Heart left ventricle (tissue), 13 donors: Measurements from ENCODE around the gene IRX6.

Experiments used
- CTCF ChIP-seq, 12 donors: fragments of 200-600 bp; sonication (generic) in 4 of 12; IDR thresholded peaks; one replicate each; pipeline versions ENCODE4 v1.5.0 to v1.8.0; 2018 to 2022; ENCODE audit warnings: antibody characterized with exemption in 12 of 12, mild to moderate bottlenecking in 5 of 12
- POLR2A ChIP-seq, 2 donors: fragments of 450-650 bp; IDR thresholded peaks; one replicate each; pipeline ENCODE4 v1.6.1; 2017; ENCODE audit warnings: antibody characterized with exemption in 2 of 2, mild to moderate bottlenecking in 2 of 2, moderate library complexity in 2 of 2
- donor health status: ischemic (EF 13 %, LVEDD 7.1; RV severe dilation, severe dysfunction).
- donor health status: DM: no; HTN: yes; CAD: no.
- donor health status: DM: no; HTN: no; CAD: no.
- donor health status: ischemic (EF 25% LVEDD 6.9; RV normal size, moderate dysfunction).
- donor health status: ischemic (EF 25% LVEDD 5.7; RV mildly dilated, moderate dysfunction).
- donor health status: ischemic (EF 35%, LVEDD 5.7; RV mildly dilated, moderate dysfunction).
- donor health status: nonischemic (EF 11% LVEDD 7.7; RV severe dilation, severe dysfunction).
- donor health status: DM: yes; HTN: yes; CAD: no.
- donor health status: PGD.
- donor health status: ischemic (EF 29% LVEDD 5.4; RV normal size, mild dysfunction).
- donor health status: nonischemic (EF 23%, LVEDD 6.1; RV moderate dilation, normal function).

- TF ChIP-seq CTCF (IDR thresholded peaks at IDR 0.05) (no peak), POLR2A (IDR thresholded peaks at IDR 0.05) (no peak)
These were observed 49.6 kb upstream of the IRX6 start for GRCh38 chr16:55274391-55274790.
